Central memory CD8-positive, alpha-beta T cell (primary cell): ENCODE results near the gene PHLDA1.
A peak's percentile ranks its signal among the peaks of the same experiment; 100 is the strongest.
"Not testable (repeated sequence)": the region's sequence is repeated elsewhere in the genome, so short reads cannot be mapped to it uniquely, and the experiment has no call there.

Experiments used
- ATAC-seq: fragments of 150-1000 bp; cut with Tn5 transposase; replicated peaks from 2 replicates; pipeline ENCODE4 v1.10.0; 2022; ENCODE audit warnings: mild to moderate bottlenecking, moderate FRiP score, moderate number of reproducible peaks; ENCODE audit not compliant: poor library complexity, severe bottlenecking; ENCODE audit errors: extremely low read depth
- DNase-seq, 2 donors: peaks; one replicate each; pipeline ENCODE4 v3.0.0; 2021; ENCODE audit warnings: low spot score in 2 of 2
- H3K27ac Mint-ChIP-seq: one replicate; pipeline ENCODE4 v1.8.0; 2022; ENCODE audit warnings: low read depth, mild to moderate bottlenecking, moderate library complexity, mixed read lengths
- H3K27me3 Mint-ChIP-seq: one replicate; pipeline ENCODE4 v1.8.0; 2022; ENCODE audit warnings: mixed read lengths
- H3K36me3 Mint-ChIP-seq: one replicate; pipeline ENCODE4 v1.8.0; 2022; ENCODE audit warnings: mild to moderate bottlenecking, moderate library complexity, mixed read lengths; ENCODE audit not compliant: insufficient read depth
- H3K4me1 Mint-ChIP-seq: one replicate; pipeline ENCODE4 v1.8.0; 2022; ENCODE audit warnings: mixed read lengths
- H3K4me3 Mint-ChIP-seq: one replicate; pipeline ENCODE4 v1.8.0; 2022; ENCODE audit warnings: mild to moderate bottlenecking, moderate library complexity, mixed read lengths
- H3K9me3 Mint-ChIP-seq: one replicate; pipeline ENCODE4 v1.8.0; 2022; ENCODE audit warnings: mixed read lengths

Gene PHLDA1

DNA sequence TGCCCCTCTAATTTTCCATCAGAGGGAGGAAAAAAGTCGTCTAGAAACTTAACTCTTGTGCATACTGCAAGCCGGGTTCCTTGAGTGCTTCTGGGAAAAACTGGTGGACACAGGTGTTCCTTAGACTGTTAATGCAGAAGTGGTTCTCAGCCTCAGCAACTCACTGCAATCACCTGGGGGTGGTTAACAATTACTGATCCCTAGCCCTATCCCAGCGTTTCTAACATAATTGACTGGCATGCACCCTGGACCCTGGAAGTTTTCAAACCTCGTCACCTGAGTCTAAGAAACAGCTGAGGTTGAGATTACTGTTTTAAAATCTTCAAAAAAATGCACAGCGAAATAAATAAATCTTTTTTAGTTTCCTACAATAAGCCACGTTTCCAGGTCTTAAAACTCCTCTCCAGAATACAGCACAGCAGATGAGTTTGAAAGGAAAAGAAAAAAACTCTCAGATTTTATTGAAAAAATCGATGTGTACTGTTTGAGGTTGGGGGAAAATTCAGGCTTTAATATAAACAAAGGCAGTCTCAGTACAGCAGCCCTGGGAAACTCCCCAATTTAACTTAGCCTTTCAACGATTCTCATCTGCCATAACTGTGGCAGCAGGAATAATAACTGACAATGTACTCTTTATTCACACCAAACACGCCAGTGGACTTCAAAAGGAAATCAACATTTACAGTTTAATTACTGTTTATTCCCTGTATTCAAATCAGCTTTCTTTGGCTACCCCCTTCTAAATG lies 45.4 kb downstream of the PHLDA1 start:
- Mint-ChIP-seq H3K9me3 (no peaks in the 10 kb centered on the region), H3K27me3 (peaks cover 20% of the 10 kb centered on the region), H3K27ac (no peak overlapping the region)

DNA sequence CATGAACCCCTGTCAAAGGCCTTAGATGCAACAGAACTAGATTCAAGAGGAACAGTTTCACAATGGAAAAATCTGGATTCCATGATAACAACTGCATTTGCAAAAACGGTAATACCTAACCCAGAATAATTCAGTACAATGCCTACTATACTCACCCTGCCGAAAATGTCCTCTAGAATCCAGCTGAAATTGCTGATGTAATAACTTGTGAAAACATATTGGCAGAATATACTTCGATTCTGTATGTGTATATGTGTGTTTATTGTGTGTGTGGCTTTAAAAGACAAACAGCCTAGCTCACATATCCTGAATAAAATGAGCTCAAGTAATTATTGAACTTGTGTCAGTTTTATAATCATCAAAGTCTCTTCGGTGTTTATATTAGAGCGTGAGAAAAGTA lies 46.0 kb downstream of the PHLDA1 start:
- ATAC-seq (no peak), DNase-seq (no peak)
- peaks cover 2% of the 10 kb centered on the region for H3K36me3 Mint-ChIP-seq
- H3K4me3 Mint-ChIP-seq, result no peak overlapping the region
- H3K27me3 Mint-ChIP-seq, result peaks cover 20% of the 10 kb centered on the region
- peaks cover 18% of the 10 kb centered on the region for H3K4me1 Mint-ChIP-seq
- no peak overlapping the region for H3K27ac Mint-ChIP-seq
- H3K9me3 Mint-ChIP-seq, result no peaks in the 10 kb centered on the region

More for the DNA sequence above, 45.4 kb downstream of the PHLDA1 start:
- peaks cover 18% of the 10 kb centered on the region for H3K4me1 Mint-ChIP-seq
- no peak overlapping the region for H3K4me3 Mint-ChIP-seq
- DNase-seq (no peak), ATAC-seq (no peak)
- H3K36me3 Mint-ChIP-seq, result no peaks in the 10 kb centered on the region

DNA sequence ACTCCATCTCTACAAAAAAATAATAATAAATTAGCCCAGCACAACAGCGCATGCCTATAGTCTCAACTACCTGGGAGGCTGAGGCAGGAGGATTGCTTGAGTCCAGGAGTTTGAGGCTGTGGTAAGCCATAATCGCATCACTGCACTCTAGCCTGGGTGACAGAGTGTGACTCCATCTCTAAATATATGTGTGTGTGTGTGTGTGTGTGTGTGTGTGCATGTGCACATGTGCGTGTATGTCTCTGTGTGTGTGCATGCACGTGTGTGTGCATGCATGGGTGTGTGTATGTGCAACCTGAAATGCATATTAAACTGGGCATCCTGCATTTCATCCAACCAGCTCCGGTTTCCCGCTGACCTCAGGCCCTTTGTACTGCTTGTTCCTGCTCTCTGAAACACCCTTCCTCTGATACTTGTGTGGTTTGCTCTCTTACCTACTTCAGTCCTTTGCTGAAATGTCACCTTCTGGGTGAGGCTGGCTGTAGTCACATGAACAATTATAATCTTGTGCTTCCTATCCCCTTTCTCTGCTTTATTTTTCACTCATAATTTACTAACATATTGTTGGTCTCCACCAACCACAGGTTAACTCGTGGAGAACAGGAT lies 46.9 kb downstream of the PHLDA1 start:
- H3K27me3 Mint-ChIP-seq, result peaks cover 16% of the 10 kb centered on the region
- no peaks in the 10 kb centered on the region for H3K9me3 Mint-ChIP-seq
- peaks cover 18% of the 10 kb centered on the region for H3K4me1 Mint-ChIP-seq
- no peak for ATAC-seq
- peaks cover 2% of the 10 kb centered on the region for H3K36me3 Mint-ChIP-seq
- H3K4me3 Mint-ChIP-seq, result no peak overlapping the region
- no peak for DNase-seq
- H3K27ac Mint-ChIP-seq, result no peak overlapping the region

DNA sequence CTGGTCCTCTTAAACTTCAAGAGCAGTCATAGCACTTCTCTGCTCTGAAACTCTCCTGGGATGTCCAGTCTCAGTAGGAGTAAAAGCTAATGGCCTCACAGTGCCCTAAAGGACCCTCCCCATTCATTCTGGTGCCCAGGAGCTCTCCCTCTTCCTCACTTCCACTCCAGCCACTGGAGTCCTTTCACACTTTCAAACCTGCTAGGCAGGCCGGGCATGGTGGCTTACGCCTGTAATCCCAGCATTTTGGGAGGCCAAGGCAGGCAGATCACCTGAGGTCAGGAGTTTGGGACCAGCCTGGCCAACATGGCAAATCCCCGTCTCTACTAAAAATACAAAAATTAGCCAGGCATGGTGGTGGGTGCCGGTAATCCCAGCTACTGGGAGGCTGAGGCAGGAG lies 47.7 kb downstream of the PHLDA1 start:
- not testable (repeated sequence) for H3K36me3 Mint-ChIP-seq, H3K9me3 Mint-ChIP-seq, H3K4me3 Mint-ChIP-seq, ATAC-seq, H3K27me3 Mint-ChIP-seq, DNase-seq, H3K27ac Mint-ChIP-seq
- peaks cover 24% of the 10 kb centered on the region for H3K4me1 Mint-ChIP-seq

DNA sequence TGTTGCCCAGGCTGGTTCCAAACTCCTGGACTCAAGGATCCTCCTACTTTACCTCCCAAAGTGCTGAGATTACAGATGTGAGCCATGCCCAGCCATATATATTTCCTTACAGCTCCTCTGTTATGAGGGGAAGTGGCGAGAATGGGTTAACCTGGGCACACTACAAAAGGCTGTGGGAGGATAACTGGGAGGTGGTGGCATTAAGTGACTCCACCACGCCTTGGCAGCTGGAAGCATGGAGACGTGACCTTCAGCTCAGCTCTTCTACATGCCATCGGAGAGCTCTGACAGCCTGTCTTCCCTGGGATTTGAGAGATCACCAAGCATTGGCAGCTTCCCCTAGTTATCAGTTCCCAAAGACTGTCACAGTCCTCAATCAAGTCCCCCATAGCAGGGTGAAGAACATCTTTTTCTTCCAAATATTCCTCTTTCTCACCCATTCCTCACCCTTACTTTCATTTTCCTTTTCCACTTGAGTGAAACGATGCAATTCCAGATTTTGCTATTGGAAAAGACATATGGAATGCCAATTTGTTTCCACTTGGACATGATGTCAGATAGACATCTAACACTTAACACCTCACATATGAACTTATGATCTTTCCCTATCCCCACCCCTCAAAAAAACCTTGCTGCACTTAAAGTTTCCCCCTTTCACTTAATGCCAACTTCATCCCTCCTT lies 48.5 kb downstream of the PHLDA1 start:
- no peak overlapping the region for H3K27ac Mint-ChIP-seq
- no peaks in the 10 kb centered on the region for H3K9me3 Mint-ChIP-seq
- no peak overlapping the region for H3K4me3 Mint-ChIP-seq
- peaks cover 2% of the 10 kb centered on the region for H3K36me3 Mint-ChIP-seq
- ATAC-seq (no peak), DNase-seq (no peak)
- peaks cover under 1% of the 10 kb centered on the region for H3K27me3 Mint-ChIP-seq
- peaks cover 31% of the 10 kb centered on the region for H3K4me1 Mint-ChIP-seq

DNA sequence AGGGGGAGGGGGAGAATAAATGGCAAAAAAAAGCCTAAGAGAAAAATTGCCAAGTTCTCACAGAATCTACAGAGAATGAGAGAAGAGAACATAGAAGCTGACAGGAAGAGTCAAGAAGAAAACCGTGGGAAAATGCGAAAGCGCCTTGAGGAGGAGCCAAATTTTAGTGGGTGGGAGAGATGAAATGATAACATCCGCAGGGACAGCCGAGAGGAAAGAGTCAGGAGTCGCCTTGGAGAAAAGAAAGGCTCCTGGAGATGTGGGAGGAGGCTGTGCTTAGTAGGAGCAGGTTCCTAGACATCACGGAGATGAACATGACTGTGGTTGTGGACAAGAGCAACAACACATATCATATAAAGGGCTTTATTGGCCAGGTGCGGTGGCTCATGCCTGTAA lies 49.4 kb downstream of the PHLDA1 start:
- no peaks in the 10 kb centered on the region for H3K9me3 Mint-ChIP-seq
- no peak for ATAC-seq
- H3K27me3 Mint-ChIP-seq, result no peaks in the 10 kb centered on the region
- H3K27ac Mint-ChIP-seq, result no peak overlapping the region
- H3K4me1 Mint-ChIP-seq, result peaks cover 40% of the 10 kb centered on the region
- peaks cover 5% of the 10 kb centered on the region for H3K36me3 Mint-ChIP-seq
- no peak overlapping the region for H3K4me3 Mint-ChIP-seq
- DNase-seq, result no peak

DNA sequence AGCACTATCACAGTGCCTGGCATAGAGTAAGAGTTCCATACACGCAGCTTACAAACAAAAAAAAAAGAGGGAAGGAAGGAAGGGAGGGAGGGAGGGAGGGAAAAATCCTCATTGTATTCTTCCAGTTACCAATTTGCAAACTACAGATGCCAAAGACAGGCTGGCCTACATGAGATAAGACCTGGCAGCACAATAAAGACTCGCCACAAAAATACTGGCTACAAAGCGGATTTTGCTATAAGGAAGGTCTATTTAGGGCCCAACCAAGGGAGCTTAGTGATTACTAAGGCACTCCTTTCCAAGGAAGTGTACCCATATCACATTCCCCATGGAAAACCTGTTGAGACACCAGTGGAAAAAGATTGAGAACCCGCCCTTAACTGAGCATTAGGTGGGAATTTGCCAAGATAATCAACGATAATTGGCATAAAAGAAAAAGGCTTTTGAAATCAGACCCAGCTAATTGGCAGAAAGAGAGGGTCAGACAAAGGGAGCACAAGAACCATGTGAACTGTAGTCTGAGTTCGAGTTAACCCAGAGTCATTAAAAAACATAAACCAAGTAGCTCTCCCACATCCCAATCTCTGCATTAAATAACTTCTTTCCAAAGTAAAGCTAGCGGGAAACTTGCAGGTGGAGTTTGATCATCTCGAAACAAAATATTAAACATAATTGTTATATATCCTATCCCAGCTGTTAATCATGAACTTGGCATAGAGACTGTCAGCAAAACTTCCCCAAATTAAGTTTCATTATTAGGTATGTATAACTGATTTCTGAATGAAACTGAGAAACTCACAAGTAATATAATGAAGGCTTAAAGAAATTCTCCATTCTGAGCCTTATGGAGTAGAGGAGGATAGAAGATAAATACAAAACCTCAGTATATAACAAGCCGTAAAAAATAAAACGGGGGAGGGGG lies 50.1 kb downstream of the PHLDA1 start:
- peaks cover 40% of the 10 kb centered on the region for H3K4me1 Mint-ChIP-seq
- H3K27me3 Mint-ChIP-seq, result no peaks in the 10 kb centered on the region
- ATAC-seq (no peak), DNase-seq (no peak)
- no peak overlapping the region for H3K27ac Mint-ChIP-seq
- no peak overlapping the region for H3K4me3 Mint-ChIP-seq
- no peaks in the 10 kb centered on the region for H3K9me3 Mint-ChIP-seq
- H3K36me3 Mint-ChIP-seq, result peaks cover 5% of the 10 kb centered on the region

DNA sequence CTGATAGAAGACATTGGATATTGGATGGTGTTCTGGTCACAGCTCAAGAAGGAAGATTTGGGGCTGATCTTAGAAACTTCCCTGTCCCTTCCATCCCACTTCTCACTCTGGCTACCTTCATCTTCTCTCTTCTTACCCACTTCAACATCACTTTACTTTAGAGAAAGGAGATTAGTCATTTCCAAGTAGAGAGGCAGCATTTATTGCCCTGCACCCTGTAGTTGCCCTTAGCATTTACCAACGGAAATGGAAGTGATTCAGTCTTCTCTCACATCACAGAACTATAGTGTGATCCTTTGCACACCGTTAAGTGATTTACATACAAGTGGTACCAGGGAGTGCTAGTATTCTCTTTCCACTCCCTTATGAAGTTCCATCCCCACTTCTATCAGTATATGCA lies 52.4 kb downstream of the PHLDA1 start:
- H3K4me1 Mint-ChIP-seq, result peaks cover 30% of the 10 kb centered on the region
- DNase-seq (no peak), ATAC-seq (peak; percentile 54)
- peak overlapping the region; percentile 90 for H3K27ac Mint-ChIP-seq
- peak overlapping the region; percentile 3 for H3K4me3 Mint-ChIP-seq
- H3K27me3 Mint-ChIP-seq, result no peaks in the 10 kb centered on the region
- peaks cover 5% of the 10 kb centered on the region for H3K36me3 Mint-ChIP-seq
- H3K9me3 Mint-ChIP-seq, result no peaks in the 10 kb centered on the region

DNA sequence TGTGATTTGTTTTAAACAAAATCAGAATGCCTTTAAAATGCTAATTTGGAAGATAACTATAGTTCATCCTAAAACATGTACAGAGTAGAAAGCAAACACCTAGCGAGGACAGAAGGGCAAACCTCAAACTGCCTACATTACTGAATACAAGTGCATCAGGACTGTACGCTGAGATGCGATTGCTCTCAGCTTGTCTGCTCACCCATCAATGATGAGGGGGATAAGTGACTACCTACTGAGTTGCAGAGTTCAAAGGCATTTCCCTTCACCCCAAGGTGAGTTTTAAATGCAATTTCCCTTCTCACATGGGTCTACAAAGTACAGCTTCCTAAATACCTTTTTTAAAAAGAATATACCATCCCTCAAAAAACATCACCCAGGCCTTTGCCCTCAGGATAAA lies 52.9 kb downstream of the PHLDA1 start:
- H3K4me3 Mint-ChIP-seq, result no peak overlapping the region
- H3K36me3 Mint-ChIP-seq, result peaks cover 5% of the 10 kb centered on the region
- ATAC-seq, result no peak
- DNase-seq, result no peak
- H3K4me1 Mint-ChIP-seq, result peaks cover 28% of the 10 kb centered on the region
- H3K27me3 Mint-ChIP-seq, result no peaks in the 10 kb centered on the region
- no peaks in the 10 kb centered on the region for H3K9me3 Mint-ChIP-seq
- H3K27ac Mint-ChIP-seq, result peak overlapping the region; percentile 90

DNA sequence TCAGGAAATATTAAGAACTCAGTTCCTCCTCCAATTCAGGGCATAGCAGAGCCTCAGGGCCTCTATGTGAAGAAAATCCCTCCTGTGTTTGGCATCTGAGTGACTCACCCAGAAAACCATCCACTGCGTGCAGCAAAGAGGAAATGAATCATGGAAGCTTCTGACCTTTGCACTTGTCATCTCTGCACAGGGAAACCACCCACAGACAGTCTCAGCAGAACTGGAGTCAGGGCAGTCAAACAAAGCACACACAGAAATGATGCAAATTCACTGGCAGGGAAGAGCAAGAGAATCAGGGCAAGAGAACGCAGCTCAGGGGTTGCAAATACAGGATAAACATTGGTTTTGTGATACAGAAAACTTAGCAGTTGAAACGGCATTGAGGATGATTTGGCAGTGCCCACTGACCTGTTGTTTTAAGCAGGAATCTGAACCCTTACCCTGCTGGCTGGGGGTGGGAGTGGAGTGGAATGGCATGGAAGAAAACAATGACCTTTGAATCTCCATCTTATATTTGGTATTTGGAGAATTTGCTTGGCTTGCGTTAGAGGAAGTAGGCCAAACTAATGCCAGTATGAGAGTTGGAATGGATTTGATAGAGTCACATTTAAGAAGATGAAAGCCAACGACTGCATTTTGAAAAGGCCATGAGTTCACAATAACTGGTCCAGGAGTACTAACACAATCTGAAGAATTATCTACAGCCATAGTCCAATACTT lies 53.5 kb downstream of the PHLDA1 start:
- Mint-ChIP-seq H3K9me3 (no peaks in the 10 kb centered on the region), H3K27me3 (no peaks in the 10 kb centered on the region), H3K4me3 (peak overlapping the region; percentile 34), H3K4me1 (peaks cover 23% of the 10 kb centered on the region), H3K36me3 (peaks cover 5% of the 10 kb centered on the region), H3K27ac (peak overlapping the region; percentile 90)
- peak; percentile 23 to 62 for DNase-seq
- ATAC-seq, result peak; percentile 95

DNA sequence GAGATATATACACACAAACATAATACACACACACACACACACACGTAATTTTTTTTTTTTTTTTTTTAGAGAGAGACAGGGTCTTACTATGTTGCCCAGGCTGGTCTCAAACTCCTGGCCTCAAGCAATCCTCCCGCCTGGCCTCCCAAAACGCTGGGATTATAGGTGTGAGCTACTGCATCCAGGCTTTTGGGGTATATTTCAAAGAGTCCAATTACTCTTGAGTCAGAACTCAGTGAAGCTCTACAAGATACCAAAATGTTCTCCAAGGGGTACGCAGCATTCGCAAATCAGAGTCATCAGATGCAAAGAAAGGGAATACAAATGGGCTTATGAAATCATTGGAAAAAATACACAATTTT lies 54.0 kb downstream of the PHLDA1 start:
- ATAC-seq (no peak), DNase-seq (no peak)
- no peaks in the 10 kb centered on the region for H3K9me3 Mint-ChIP-seq
- no peaks in the 10 kb centered on the region for H3K27me3 Mint-ChIP-seq
- H3K27ac Mint-ChIP-seq, result peak overlapping the region; percentile 90
- peaks cover 5% of the 10 kb centered on the region for H3K36me3 Mint-ChIP-seq
- peaks cover 22% of the 10 kb centered on the region for H3K4me1 Mint-ChIP-seq
- H3K4me3 Mint-ChIP-seq, result peak overlapping the region; percentile 34

DNA sequence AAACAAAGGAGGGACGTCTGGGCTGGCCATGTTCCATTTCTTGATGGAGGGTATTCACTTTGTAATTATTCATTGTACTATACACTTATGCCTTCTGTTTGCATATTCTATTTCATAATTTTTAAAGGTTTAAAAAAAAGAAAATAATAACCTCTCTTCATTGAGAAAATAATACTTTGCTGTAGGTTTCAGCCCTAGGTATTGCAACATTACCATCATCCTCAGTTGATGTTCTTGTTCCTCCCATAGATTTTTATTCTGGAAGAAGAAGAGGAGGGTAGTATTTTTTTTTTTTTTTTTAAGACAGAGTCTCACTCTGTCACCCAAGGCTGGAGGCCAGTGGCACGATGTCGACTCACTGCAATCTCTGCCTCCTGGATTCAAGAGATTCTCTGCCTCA lies 54.7 kb downstream of the PHLDA1 start:
- H3K27me3 Mint-ChIP-seq, result no peaks in the 10 kb centered on the region
- no peak for ATAC-seq
- DNase-seq, result no peak
- H3K36me3 Mint-ChIP-seq, result peaks cover 5% of the 10 kb centered on the region
- H3K9me3 Mint-ChIP-seq, result no peaks in the 10 kb centered on the region
- H3K27ac Mint-ChIP-seq, result peak overlapping the region; percentile 90
- H3K4me3 Mint-ChIP-seq, result no peak overlapping the region
- H3K4me1 Mint-ChIP-seq, result peaks cover 22% of the 10 kb centered on the region
